Measurements from ENCODE around the gene PTPRM.

- TF ChIP-seq POLR2AphosphoS5 (IDR thresholded peaks at IDR 0.05; ENCODE audit: insufficient read depth, low read depth, low read length) (no peak), EZH2 (IDR thresholded peaks at IDR 0.05; ENCODE audit: borderline replicate concordance, low read depth, low read length, severe bottlenecking) (no peak), POLR2A (IDR thresholded peaks at IDR 0.05; ENCODE audit: low read depth, low read length) (no peak), CTCF (IDR thresholded peaks at IDR 0.05; ENCODE audit: extremely low read depth in 1 of 2, insufficient read depth in 1 of 2, low read depth in 1 of 2, low read length in 2 of 2) (no peak), JUN (IDR thresholded peaks at IDR 0.05; ENCODE audit: borderline replicate concordance, insufficient read depth, insufficient read length, low read depth) (no peak), MYC (IDR thresholded peaks at IDR 0.05; ENCODE audit: low read depth, low read length) (no peak), FOS (IDR thresholded peaks at IDR 0.05; ENCODE audit: borderline replicate concordance, insufficient read depth, low read length) (no peak), MAX (IDR thresholded peaks at IDR 0.05; ENCODE audit: insufficient read depth, insufficient read length) (no peak)
Measured at GRCh38 chr18:7626175-7626921, 59.2 kb downstream of the PTPRM start.

Measured in endothelial cell of umbilical vein (primary cell).